ENCODE data around the gene NOS3.

The NOS3 gene

GRCh38 chr7:150957133-150958020, 33.4 kb upstream of the NOS3 start:
- H3K4me3 ChIP-seq (ENCODE audit: low read length), result no peak overlapping the region
- no peak for DNase-seq (ENCODE audit: low read depth)
- no peak for TF ChIP-seq CTCF (conservative IDR thresholded peaks at IDR 0.05; ENCODE audit: low read length)

- DNase-seq (ENCODE audit: low read depth), result no peak
- H3K4me3 ChIP-seq (ENCODE audit: low read length), result no peak overlapping the region
- TF ChIP-seq CTCF (conservative IDR thresholded peaks at IDR 0.05; ENCODE audit: low read length), result no peak
Observed at GRCh38 chr7:150958062-150958552, 32.7 kb upstream of the NOS3 start.

- TF ChIP-seq CTCF (conservative IDR thresholded peaks at IDR 0.05; ENCODE audit: low read length), result no peak
- DNase-seq (ENCODE audit: low read depth), result no peak
Observed at GRCh38 chr7:150958597-150958996, 32.2 kb upstream of the NOS3 start.

GRCh38 chr7:150959081-150959480, 31.7 kb upstream of the NOS3 start:
- TF ChIP-seq CTCF (conservative IDR thresholded peaks at IDR 0.05; ENCODE audit: low read length), result no peak
- DNase-seq (ENCODE audit: low read depth), result no peak
- H3K4me3 ChIP-seq (ENCODE audit: low read length), result no peak overlapping the region

More at GRCh38 chr7:150958597-150958996, 32.2 kb upstream of the NOS3 start:
- no peak overlapping the region for H3K4me3 ChIP-seq (ENCODE audit: low read length)

- DNase-seq (ENCODE audit: low read depth), result no peak
- no peak overlapping the region for H3K4me3 ChIP-seq (ENCODE audit: low read length)
- TF ChIP-seq CTCF (conservative IDR thresholded peaks at IDR 0.05; ENCODE audit: low read length), result no peak
Observed at GRCh38 chr7:150959739-150960734, 30.8 kb upstream of the NOS3 start.

- no peak for DNase-seq (ENCODE audit: low read depth)
- no peak overlapping the region for H3K4me3 ChIP-seq (ENCODE audit: low read length)
- TF ChIP-seq CTCF (conservative IDR thresholded peaks at IDR 0.05; ENCODE audit: low read length), result no peak
Observed at GRCh38 chr7:150961510-150962289, 29.1 kb upstream of the NOS3 start.
